ENCODE results near the gene IRX5. TPM values are rescaled to one million over a fixed set of nuclear protein-coding genes. Genes with fewer than 3 reads are reported as not detected.

Gene IRX5
- total RNA-seq, 2 donors from 2014 or later: 0.38 to 1.1 TPM

DNA sequence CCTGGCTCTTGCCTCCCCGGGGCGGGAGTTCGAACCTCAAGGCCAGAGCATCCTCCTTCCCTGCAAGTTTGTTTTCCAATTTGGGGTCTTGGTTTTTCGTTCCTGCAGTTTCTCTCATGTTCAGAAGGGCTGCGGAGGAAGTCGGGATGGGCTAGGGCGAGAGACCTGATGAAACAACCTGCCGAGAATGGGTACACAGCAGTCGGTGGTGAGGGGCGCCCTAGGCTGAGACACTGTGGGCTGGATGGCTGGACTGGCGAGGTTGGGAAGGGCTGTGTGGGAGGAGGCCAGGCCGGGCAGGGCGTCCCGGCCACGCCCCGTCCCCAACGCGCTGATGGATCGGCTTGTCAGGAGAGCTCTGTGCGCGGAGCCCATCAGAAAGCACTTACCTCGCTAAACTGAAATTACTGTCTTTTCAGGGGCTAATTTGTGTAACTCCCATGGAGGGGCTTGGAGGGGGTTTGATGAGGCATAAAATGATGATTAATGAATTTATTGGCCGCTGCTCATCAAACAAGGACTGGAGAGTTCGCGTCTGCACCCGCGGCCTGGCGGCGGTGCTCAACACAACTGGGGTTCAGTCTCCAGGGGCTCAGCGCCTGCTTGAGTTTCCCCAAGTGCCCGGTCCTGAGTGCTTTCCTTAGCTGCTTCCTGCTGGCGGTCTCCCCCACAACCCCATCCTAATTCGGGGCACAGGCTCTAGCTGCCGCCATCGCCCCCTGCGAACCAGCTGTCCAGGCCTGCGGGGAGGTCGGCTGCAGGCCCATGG lies 9.0 kb downstream of the IRX5 start:
- intact Hi-C loops (cut with DNase I): no loop called here
- DNase-seq (ENCODE audit: low spot score): no peak

DNA sequence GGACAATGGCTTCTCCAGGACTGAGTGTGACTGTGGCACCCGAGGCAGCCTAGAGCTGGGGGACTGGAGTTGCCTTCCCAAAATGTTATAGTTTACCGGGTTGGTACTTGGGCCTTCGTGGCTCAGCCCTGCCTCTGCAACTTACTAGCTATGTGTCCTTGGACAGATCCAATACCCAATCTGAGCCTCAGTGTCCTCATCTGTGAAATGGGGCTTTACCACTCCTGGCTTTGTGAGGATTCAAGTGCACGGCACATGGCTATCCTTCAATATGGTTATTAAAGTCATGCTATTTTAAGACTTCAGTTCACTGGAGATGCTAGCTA lies 9.6 kb downstream of the IRX5 start:
- intact Hi-C loops (cut with DNase I): no loop called here
- DNase-seq (ENCODE audit: low spot score): no peak

DNA sequence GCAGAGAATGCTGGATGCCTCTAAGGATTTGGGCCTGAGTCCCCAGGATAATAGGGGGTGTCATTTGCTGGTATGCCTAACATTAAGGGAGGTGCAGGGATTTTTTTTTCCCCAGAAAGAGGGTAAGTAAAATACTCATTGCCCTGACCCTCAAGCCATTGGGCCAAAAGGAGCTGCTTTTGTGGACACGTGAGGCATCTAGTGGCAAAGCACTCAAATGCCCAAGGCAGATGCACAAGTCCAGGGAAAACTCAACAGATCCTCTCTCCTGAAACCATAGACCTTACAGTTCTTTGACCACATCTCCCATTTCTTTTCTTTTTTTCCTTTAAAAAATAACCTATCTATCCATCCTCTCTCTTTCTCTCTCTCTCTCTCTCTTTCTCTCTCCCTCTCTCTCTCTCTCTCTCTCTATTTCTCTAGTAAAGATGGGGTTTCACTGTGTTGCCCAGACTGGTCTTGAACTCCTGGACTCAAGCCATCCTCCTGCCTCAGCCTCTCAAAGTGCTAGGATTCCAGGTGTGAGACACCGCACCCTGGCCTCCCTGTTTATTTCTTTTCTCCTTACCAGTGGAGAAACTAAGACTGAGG lies 11.8 kb downstream of the IRX5 start:
- intact Hi-C loops (cut with DNase I): no loop called here

DNA sequence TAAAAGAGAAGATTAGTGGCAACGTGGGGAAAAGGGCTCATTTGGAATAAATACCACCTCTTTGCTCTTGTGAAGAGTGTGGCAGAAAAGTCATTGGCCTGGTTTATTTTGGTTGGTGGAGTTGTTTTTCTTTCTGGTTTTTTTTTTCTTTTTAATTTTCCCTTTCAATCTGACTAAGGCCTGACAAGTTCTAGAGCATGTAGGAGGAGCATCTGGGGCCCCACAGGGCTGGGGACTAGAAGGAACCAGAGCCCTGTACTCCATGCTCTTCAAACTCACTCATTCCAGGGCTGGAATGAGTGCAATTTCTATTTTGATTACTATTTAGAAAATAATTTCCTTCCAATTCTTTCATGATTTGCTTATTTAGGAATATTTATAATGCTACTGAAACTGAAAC lies 13.3 kb downstream of the IRX5 start:
- no peak for DNase-seq (ENCODE audit: low spot score)
- intact Hi-C loops (cut with DNase I): no loop called here

More for the DNA sequence above, 11.8 kb downstream of the IRX5 start:
- no peak for DNase-seq (ENCODE audit: low spot score)

DNA sequence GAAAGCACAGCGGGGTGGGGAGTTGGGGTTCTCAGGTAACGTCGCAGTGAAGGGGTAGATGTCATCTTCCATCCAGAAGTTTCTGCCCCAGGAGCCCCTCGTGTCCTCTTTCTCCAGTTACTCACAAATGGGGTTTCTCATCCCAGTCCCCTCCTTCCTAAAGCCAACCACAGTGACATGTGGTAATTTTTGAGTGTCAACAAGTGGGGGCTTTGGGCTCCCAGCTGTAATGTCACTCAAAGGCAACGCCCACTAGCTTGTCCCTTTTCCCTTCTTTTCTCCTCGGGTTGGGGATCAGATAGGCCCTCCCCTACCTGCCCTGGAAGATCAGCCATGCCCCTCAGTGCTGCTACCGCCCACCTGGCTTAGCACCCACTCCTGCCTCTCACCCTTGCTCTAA lies 14.4 kb downstream of the IRX5 start:
- DNase-seq (ENCODE audit: low spot score): no peak
- intact Hi-C loops (cut with DNase I): no loop called here

DNA sequence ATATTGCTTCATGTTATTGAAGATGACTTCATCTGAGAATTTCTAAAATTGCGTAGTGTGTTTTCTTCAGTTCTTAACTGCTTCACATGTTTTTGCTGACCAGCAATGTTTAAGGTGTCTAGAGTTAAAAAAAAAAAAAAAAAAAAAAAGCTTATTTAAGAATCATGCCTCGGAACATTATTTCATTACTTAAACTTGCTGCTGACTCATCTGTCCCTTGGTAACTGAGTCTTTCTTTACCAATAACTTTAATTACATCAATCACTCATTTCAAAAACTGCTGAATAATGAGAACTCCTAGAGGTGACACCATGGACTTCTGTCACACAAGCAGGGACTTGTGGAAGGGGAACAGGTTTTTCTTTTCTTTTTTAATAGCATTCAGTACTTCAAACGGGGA lies 16.2 kb downstream of the IRX5 start:
- intact Hi-C loops (cut with DNase I): no loop called here
- no peak for DNase-seq (ENCODE audit: low spot score)

DNA sequence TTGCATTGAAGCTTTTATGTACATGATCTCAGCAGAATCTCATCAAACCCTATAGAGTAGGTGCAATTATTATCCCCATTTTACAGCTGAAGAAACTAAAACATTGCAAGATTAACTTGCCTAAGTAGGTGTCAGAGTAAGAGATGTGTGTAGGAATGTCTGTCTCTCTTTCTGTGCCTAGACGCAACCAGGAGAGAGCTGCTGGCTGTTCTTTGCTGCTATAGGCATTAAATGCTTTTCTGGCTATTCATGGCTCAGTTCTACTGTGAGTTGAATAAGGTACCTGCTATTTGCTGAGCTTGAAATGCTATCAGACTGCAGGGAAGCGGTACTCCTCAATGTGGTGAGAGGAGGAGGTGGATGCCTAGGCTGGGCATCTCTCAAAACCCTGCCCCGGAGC lies 17.0 kb downstream of the IRX5 start:
- no peak for DNase-seq (ENCODE audit: low spot score)
- intact Hi-C loops (cut with DNase I): no loop called here

DNA sequence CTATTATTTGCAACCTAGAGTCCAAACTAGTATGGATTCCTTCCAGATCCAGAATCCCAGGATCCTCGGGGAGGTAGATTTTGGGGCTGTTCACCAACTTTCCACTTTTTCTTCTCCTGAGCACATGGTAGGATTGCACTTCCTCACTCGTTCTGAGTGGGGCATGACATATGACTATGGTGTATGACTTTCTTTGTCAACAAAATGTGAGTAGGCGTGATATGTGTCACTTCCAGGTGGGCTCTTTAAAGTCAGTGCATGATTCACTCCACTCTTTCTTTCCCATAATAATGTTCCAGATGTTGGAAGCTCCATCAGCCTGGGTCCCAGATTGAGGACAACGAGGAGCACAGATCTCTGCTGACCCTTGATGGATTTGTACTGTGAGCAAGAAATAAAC lies 21.5 kb downstream of the IRX5 start:
- intact Hi-C loops (cut with DNase I): no loop called here
- no peak for DNase-seq (ENCODE audit: low spot score)

DNA sequence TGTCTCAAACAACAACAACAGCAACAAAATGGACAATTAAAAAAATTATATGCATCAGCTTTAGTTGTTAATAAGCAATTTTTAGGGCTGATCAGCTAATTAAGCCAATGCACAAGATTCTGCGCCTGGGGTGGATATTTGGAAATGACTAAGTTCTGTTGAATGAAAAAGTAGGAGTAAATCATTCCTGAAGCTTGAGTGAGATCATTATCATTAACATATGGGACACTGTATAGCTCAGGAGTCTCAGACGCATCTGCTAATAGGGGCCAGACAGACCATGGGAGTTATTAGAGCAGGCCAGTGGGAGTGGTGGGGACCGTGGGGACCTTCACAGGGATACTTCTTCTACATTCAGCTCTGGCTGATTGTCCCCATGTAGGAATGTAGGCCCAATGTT lies 22.8 kb downstream of the IRX5 start:
- intact Hi-C loops (cut with DNase I): no loop called here
- no peak for DNase-seq (ENCODE audit: low spot score)

DNA sequence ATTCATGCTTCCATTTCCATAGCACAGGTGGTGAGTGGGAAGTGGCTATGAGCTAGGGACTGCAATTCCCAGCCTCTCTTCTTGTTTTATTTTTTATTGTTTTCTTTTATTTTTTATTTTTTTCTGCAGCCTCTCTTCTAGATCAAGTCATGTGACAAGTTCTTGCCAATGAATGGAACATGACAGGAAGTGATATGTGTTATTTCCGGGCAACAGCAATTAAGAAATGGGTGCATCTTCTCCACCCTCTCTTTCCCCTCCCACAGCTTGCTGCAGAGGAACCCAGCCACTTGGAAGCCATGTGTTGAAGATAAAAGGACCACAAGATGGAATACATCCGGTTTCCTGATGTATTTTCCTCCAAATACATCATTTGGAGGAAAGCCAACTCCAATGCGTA lies 23.6 kb downstream of the IRX5 start:
- intact Hi-C loops (cut with DNase I): no loop called here
- no peak for DNase-seq (ENCODE audit: low spot score)

DNA sequence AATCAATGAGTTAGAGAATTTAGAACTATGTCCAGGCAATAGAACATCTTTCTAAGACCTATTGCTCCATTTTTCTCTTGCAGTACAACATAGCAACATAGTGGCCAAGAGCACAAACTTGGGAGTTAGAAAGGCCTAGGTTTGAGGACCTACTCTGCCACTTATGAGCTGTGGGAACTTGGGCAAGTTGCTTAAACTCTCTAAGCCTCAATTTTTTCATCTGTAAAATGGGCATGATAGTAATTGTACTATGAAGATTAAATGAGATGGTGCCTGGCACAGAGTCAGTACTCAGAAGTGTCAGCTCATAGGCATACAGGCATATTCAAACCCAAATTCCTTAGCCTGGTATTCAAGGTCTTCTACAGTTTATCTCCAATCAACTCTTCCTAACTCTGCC lies 25.1 kb downstream of the IRX5 start:
- intact Hi-C loops (cut with DNase I): no loop called here
- no peak for DNase-seq (ENCODE audit: low spot score)

DNA sequence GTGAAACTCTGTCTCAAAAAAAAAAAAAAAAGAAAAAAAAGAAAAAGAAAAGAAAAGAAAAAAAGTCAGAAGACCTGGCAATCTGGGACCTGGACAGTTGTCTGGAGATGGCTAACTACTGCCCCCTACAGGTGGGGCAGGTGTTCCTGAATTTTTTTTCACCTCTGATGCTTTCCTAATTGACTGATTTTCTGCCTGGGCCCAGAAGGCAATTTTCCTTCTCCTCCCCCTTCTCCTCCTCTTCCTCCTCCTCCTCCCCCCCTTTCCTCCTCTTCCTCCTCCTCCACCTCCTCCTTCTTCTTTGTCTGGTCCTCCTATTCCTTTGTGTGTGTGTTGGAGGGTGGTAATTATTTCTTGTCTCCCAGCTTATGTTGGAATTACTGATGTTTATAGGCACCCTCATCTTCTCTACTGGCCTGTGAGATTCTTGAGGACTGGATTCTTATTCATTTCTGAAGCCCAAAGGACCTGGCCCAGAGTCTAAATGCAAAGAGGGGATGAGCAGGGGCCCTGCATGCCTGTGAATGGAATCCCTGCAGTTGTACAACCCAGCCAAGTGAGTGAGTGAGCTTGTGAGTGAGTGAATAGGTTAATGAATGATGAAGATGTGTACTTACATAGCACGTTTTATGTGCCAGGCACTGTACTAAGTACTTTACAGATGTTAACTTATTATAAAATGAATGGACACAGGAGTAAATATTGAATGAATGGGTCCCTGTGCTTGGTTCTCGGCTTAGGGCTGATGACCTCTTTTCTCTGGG lies 26.9 kb downstream of the IRX5 start:
- no peak for DNase-seq (ENCODE audit: low spot score)
- intact Hi-C loops (cut with DNase I): no loop called here

DNA sequence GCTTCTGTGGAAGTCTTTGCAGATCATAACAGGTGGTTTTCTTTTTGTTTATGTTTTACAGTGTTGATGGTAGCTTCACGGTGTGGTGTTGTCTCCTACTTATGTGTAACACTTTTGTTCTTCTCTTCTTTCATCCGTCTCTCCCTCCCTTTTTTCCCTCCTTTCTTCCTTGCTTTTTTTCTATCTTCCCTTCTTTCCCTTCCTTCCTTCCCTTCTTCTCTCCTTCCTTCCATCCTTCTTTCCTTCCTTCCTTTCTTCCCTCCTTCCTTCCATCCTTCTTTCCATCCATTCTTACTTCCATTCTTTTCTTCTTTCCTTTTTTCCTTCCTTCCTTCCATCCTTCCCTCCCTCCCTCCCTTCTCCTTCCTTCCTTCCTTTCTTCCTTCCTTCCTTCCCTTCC lies 31.4 kb downstream of the IRX5 start:
- DNase-seq (ENCODE audit: low spot score): no peak
- intact Hi-C loops (cut with DNase I): no loop called here

DNA sequence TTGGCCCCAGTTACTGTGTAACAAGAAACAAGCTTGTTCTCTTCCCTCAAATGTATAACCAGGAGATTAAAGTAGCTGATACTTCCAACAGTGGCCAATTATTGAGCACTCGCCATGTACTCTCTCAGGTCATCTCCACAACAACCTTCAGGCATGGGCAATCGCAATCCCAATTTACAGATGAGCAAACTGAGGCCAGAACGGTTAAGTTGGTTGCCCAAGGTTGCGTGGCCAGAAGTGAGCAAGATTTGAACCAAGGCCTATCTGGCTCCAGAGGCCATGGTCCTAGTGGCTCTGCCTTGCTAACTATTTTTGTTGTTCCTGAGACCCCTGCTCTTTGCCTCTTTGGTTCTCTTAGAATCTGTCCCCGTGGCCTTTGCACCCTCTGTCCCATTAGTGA lies 33.6 kb downstream of the IRX5 start:
- no peak for DNase-seq (ENCODE audit: low spot score)
- intact Hi-C loops (cut with DNase I): no loop called here

DNA sequence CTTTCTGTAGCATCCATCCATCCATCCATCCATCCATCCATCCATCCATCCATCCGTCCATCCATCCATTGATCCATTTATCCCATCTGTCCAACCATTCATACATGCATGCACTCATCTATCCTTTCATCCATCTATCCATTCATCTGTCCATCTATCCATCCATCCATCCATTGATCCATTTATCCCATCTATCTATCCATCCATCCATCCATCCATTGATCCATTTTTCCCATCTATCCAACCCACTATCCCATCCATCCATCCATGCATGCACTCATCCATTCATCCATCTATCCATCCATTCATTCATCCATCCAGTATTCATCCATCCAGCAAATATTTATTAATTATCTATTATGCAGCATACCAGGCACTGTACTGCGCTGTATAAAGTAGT lies 34.8 kb downstream of the IRX5 start:
- DNase-seq (ENCODE audit: low spot score): no peak
- intact Hi-C loops (cut with DNase I): no loop called here

DNA sequence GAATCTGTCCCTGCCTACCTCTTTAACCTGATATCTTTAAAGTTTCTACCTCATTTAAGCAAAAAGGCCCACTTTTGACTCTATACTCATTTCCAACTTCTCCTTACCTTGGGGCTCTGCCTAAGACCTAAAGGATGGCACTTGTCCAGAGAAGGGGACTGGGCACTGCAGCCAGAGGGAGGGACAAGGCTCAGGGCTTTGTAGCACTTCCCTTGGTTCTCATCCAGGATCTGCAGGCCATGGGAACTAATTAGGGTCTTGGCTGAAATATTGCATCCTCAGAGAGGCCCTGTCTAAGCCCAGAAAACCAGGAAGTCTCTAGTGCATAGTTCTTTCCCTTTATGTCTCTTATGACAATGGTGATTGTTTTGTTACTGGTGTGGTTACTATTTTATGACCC lies 37.3 kb downstream of the IRX5 start:
- DNase-seq (ENCODE audit: low spot score): no peak
- intact Hi-C loops (cut with DNase I): no loop called here

DNA sequence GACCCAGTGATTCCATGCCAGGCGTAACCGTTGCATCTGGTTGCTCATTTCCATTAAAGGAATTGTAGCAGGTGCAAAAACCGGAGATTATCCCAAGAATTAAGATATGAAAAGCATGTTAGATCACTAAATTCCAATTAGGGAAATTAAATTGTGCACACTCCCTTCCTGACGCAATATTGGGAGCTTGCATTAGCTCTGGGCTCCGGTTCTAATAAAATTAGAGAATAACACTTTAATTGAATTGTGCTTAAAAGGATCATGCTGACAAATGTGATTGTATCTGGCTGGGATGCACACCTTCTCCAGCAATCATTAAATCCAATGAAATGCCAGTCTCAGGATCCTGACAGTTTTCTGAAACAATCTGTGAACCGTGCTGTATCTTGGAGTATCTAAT lies 38.1 kb downstream of the IRX5 start:
- intact Hi-C loops (cut with DNase I): no loop called here
- no peak for DNase-seq (ENCODE audit: low spot score)

DNA sequence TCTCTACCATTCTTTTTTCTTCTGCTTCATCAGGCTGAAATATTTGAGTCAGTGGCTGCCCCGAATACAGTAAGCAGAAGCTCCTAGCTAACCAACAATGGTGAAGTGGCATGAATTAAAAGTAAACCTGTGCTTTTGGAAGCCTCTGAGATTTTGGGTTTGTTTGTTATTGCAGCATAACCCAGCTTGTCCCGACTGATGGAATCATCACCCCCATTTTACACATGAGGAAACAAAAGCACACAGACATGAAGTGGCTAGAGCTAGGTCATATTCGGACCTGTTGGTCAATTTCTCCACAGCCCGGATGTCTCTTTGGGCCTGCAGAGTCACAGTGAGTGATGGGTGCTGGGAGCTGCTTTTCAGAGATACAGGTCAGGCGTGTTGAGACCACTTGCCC lies 39.4 kb downstream of the IRX5 start:
- intact Hi-C loops (cut with DNase I): no loop called here
- no peak for DNase-seq (ENCODE audit: low spot score)

DNA sequence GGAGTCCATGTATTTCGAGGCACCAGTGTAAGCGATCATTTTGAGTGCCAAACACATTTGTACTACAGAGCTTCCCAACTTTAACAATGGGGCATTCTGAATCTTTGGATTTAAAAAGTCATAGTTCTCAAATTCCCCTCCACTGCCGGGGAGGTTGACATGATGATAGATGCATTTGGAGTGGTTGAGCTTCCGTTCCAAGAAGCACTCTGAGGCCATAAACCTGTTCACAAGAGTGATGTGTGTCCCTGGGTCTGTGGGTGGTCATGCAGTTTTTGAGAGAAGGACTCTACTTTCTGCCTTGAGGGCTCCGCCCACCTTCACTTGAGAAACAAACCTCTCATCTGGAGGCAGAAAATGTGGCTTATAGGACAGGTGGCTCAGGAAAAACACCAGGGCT lies 43.7 kb downstream of the IRX5 start:
- no peak for DNase-seq (ENCODE audit: low spot score)

DNA sequence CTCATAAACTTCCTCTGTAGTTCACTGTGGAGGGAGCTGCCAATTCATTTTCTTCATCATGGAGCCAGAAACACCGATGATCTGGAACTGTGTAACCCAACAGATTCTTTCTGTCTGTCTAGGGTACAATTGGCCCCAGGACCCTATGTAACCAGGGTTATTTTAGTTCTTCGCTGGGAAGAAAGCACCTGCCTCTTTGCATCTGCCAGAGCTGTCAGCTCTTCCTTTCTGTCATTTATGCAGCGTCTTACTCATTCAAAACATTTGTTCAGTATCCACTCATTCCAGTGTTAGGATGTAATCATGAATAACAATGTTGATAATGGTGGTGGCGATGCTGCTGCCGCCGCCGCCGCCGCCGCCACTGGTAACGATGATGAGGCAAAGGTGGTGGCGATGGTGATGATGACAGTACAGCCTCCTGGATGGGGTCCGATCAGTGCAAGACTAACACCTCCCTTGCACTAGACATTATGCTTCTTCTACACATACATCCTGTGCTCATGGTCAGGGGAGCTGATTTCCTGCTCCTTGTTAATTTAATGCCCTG lies 46.1 kb downstream of the IRX5 start:
- intact Hi-C loops (cut with DNase I): no loop called here
- no peak for DNase-seq (ENCODE audit: low spot score)

More for the DNA sequence above, 43.7 kb downstream of the IRX5 start:
- intact Hi-C loops (cut with DNase I): no loop called here

DNA sequence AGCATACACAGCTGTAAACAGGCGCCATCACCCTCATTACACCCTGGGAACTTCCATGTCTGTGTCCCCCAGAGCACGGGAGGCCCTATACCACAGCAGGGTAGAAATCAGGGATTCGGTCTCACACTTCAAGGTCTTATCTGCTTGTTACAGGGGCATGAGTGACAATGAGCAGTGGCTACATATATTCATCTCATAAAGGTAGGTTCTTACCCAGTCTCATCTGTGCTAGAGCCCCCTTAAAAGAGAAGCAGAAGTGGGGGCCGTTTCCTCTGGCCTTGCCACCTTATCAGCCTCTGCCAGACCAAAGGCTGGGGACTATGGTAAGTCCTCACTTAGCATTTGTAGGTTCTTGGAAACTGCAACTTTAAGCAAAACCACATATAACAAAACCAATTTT lies 46.5 kb downstream of the IRX5 start:
- intact Hi-C loops (cut with DNase I): no loop called here
- DNase-seq (ENCODE audit: low spot score): no peak

All from posterior vena cava (tissue), 2 donors.